ENCODE measurements around the gene EVI5.

DNA sequence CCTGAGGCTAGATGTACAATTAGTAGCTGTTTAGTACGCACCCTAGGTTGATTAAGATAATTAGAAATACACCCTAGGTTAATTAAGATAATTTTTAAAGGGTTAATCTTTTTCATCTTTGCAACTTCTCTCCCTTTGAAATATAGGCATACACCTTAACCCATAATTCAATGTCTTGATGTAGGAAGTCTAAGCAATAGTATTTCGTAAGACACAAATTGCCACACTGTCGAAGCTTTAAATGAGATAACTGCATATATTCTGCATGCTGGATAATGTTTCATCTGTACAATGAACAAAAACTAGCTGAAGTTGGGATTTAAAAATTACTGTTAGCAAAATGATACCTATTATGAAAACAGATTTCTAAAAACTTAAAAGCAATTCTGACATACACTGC lies 122.9 kb downstream of the EVI5 start:
- TF ChIP-seq, protein P1, sequence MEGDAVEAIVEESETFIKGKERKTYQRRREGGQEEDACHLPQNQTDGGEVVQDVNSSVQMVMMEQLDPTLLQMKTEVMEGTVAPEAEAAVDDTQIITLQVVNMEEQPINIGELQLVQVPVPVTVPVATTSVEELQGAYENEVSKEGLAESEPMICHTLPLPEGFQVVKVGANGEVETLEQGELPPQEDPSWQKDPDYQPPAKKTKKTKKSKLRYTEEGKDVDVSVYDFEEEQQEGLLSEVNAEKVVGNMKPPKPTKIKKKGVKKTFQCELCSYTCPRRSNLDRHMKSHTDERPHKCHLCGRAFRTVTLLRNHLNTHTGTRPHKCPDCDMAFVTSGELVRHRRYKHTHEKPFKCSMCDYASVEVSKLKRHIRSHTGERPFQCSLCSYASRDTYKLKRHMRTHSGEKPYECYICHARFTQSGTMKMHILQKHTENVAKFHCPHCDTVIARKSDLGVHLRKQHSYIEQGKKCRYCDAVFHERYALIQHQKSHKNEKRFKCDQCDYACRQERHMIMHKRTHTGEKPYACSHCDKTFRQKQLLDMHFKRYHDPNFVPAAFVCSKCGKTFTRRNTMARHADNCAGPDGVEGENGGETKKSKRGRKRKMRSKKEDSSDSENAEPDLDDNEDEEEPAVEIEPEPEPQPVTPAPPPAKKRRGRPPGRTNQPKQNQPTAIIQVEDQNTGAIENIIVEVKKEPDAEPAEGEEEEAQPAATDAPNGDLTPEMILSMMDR (IDR thresholded peaks at IDR 0.05), result no peak
- no peak for TF ChIP-seq POLR2AphosphoS5 (IDR thresholded peaks at IDR 0.05; ENCODE audit: insufficient read depth in 1 of 2, low read depth in 1 of 2)
